ENCODE results near the gene DNAJC3. TPM values are rescaled to one million over a fixed set of nuclear protein-coding genes. Genes with fewer than 3 reads are reported as not detected.

The DNAJC3 gene
- total and polyA plus RNA-seq, 9 of the 15 experiments (the other 6 are each of a cell fraction or from before 2014, with no cell fraction given): 7.8 to 21.8 (median 10.4) TPM

GRCh38 chr13:95676762-95677563, at the start of gene DNAJC3 (continued):
- TF ChIP-seq PHF8 (IDR thresholded peaks at IDR 0.05; ENCODE audit: borderline replicate concordance, low read length): peak; percentile 83; the same call in 1 of the 2 replicates
- TF ChIP-seq ZNF253 (CRISPR knock-in tag; conservative IDR thresholded peaks at IDR 0.05): no peak
- no peak for TF ChIP-seq RFX1 (IDR thresholded peaks at IDR 0.05)
- TF ChIP-seq ASH1L (IDR thresholded peaks at IDR 0.05; ENCODE audit: borderline replicate concordance, low read depth, partially characterized antibody): no peak
- no peak for TF ChIP-seq SRF (CRISPR knock-in tag; IDR thresholded peaks at IDR 0.05)
- TF ChIP-seq SIN3B (IDR thresholded peaks at IDR 0.05; ENCODE audit: low read depth): 0 out of 2 replicates have a peak, but pooled peaks have one; percentile 12
- TF ChIP-seq GTF2F1 (IDR thresholded peaks at IDR 0.05; ENCODE audit: low read depth, low read length): no peak; the same call in 1 of the 2 replicates
- TF ChIP-seq CCNT2 (IDR thresholded peaks at IDR 0.05; ENCODE audit: borderline replicate concordance, extremely low read depth, insufficient read length, low read depth, low read length): peak; percentile 12
- TF ChIP-seq ETV1 (tag; conservative IDR thresholded peaks at IDR 0.05; ENCODE audit: low read depth): no peak
- no peak for TF ChIP-seq NR2C2 (CRISPR knock-in tag; IDR thresholded peaks at IDR 0.05)
- TF ChIP-seq NR2C2 (tag; IDR thresholded peaks at IDR 0.05): peak; percentile 70
- TF ChIP-seq TAF15 (IDR thresholded peaks at IDR 0.05; ENCODE audit: low read depth, low read length): no peak
- peak; percentile 74 for TF ChIP-seq TAF9B (IDR thresholded peaks at IDR 0.05; ENCODE audit: partially characterized antibody)
- TF ChIP-seq RFX7 (CRISPR knock-in tag; IDR thresholded peaks at IDR 0.05): no peak
- peak; percentile 79 for TF ChIP-seq POLR2H (tag; IDR thresholded peaks at IDR 0.05; ENCODE audit: low read depth)
- TF ChIP-seq, protein P1, sequence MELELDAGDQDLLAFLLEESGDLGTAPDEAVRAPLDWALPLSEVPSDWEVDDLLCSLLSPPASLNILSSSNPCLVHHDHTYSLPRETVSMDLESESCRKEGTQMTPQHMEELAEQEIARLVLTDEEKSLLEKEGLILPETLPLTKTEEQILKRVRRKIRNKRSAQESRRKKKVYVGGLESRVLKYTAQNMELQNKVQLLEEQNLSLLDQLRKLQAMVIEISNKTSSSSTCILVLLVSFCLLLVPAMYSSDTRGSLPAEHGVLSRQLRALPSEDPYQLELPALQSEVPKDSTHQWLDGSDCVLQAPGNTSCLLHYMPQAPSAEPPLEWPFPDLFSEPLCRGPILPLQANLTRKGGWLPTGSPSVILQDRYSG (tag; conservative IDR thresholded peaks at IDR 0.05; ENCODE audit: low read depth): no peak
- TF ChIP-seq MAFF (IDR thresholded peaks at IDR 0.05; ENCODE audit: low read length): no peak
- no peak for TF ChIP-seq CTCF (IDR thresholded peaks at IDR 0.05 in 2 of 3, conservative IDR thresholded peaks at IDR 0.05 in 1 of 3; ENCODE audit: insufficient read depth in 2 of 3, low read depth in 1 of 3, low read length in 3 of 3)
- TF ChIP-seq NFYB (IDR thresholded peaks at IDR 0.05; ENCODE audit: extremely low read depth, insufficient read length): peak; percentile 44
- peak; percentile 42 for TF ChIP-seq RBBP5 (IDR thresholded peaks at IDR 0.05; ENCODE audit: borderline replicate concordance, insufficient read depth, low read length, poor library complexity, severe bottlenecking)
- TF ChIP-seq FOS (IDR thresholded peaks at IDR 0.05; ENCODE audit: extremely low read depth, insufficient read length): peak; percentile 45
- TF ChIP-seq EGR1 (conservative IDR thresholded peaks at IDR 0.05): peak; percentile 27; the same call in 1 of the 2 replicates
- TF ChIP-seq ZNF274 (IDR thresholded peaks at IDR 0.05; ENCODE audit: borderline replicate concordance, low read depth, low read length): no peak
- TF ChIP-seq, protein P2, sequence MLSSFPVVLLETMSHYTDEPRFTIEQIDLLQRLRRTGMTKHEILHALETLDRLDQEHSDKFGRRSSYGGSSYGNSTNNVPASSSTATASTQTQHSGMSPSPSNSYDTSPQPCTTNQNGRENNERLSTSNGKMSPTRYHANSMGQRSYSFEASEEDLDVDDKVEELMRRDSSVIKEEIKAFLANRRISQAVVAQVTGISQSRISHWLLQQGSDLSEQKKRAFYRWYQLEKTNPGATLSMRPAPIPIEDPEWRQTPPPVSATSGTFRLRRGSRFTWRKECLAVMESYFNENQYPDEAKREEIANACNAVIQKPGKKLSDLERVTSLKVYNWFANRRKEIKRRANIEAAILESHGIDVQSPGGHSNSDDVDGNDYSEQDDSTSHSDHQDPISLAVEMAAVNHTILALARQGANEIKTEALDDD (IDR thresholded peaks at IDR 0.05): no peak
- TF ChIP-seq CREM (IDR thresholded peaks at IDR 0.05; ENCODE audit: low read depth): peak; percentile 67; the same call in 1 of the 2 replicates

Data from K562 (cell line).